Ascending aorta (tissue), 2 donors: ENCODE measurements around the gene NUDT14. TPM values are rescaled to one million over a fixed set of nuclear protein-coding genes. Genes with fewer than 3 reads are reported as not detected.

Experiments used
- DNase-seq, 2 donors: peaks; one replicate each; pipeline ENCODE4 v3.0.0-alpha.2; 2019; ENCODE audit warnings: low spot score in 2 of 2
- H3K27ac ChIP-seq, 2 donors: fragments of 200-600 bp; sonication (generic); one replicate each; pipeline ENCODE4 v1.5.1; 2016 to 2017; ENCODE audit warnings: mild to moderate bottlenecking in 1 of 2
- H3K27me3 ChIP-seq: fragments of 200-600 bp; sonication (generic); one replicate; pipeline ENCODE4 v1.5.1; 2017
- H3K36me3 ChIP-seq, 2 donors: fragments of 200-600 bp; sonication (generic); one replicate each; pipeline ENCODE4 v1.5.1; 2016
- H3K4me1 ChIP-seq, 2 donors: fragments of 200-600 bp; sonication (generic); one replicate each; pipeline ENCODE4 v1.5.1; 2016 to 2017; ENCODE audit warnings: mild to moderate bottlenecking in 1 of 2
- H3K4me3 ChIP-seq, 2 donors: fragments of 200-600 bp; sonication (generic); one replicate each; pipeline ENCODE4 v1.5.1; 2016 to 2017; ENCODE audit warnings: mild to moderate bottlenecking in 1 of 2
- H3K9me3 ChIP-seq, 2 donors: fragments of 200-600 bp; sonication (generic); one replicate each; pipeline ENCODE4 v1.5.1; 2016
- CTCF ChIP-seq, 3 experiments: fragments of 200-600 bp in 2 of 3; fragments of 450-650 bp in 1 of 3; sonication (generic) in 2 of 3; IDR thresholded peaks; one replicate each; pipeline ENCODE4 v1.5.1; 2016 to 2019; ENCODE audit warnings: antibody characterized with exemption in 3 of 3, mild to moderate bottlenecking in 1 of 3, moderate library complexity in 1 of 3
- intact Hi-C: fragments of 100-400 bp; cut with DNase I; formaldehyde crosslinking; loops from one replicate; pipeline ENCODE4 v1.15.1; 2023
- total RNA-seq: library from RNA; depleted of rRNA; stranded (reverse); fragments of >200 nt; gene quantifications from one replicate; pipeline ENCODE4 v1.1.0, GENCODE V29; 2016

The NUDT14 gene
- total RNA-seq, 1 donor from 2014 or later: 1.5 TPM

DNA sequence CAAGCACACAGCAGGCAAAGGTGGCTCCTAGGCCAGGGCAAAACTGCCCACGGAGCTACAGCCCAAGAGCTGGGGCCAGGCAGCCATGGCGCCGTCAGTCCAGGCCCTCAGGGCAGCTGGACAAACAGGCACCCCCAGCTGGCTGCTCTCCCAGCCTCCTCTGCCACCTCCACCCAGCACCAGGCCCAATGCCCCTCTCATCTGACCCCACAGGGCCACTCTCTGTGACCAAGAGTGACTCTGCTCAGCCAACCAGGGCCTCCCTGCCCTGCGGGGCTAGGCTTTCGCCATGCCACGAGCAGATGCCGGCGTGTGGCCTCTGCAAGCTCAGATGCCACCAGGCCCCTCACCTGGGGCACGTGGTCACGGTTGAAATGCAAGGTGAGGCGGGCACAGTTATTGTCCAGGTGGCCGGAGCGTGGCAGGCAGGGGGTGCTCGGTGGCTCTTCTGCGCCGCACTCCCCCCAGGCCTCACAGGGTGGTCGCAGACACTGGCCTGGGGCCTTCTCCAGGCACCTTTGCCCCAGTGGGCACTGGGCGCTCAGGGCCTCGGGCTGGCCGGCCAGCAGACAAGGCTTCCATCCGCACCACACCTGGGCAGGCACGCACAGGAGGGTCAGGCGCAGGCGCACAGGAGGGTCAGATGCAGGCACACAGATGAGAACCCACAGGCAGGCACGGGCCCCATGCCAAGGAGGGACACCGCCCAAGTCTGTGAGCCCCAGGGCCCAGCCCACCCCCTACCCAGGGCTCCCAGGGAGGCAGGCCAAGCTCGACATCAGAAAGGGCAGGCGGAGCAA lies 35.5 kb downstream of the NUDT14 start:
- Histone ChIP-seq H3K36me3 (peaks cover 0 to 26% of the 10 kb centered on the region in 2 donors), H3K27ac (no peak overlapping the region), H3K4me1 (no peaks in the 10 kb centered on the region), H3K9me3 (no peaks in the 10 kb centered on the region), H3K27me3 (no peaks in the 10 kb centered on the region), H3K4me3 (no peak overlapping the region)
- intact Hi-C loops: no loop called here
- DNase-seq: peak in 1 of 2 donors; percentile 1
- TF ChIP-seq CTCF (IDR thresholded peaks at IDR 0.05): no peak

DNA sequence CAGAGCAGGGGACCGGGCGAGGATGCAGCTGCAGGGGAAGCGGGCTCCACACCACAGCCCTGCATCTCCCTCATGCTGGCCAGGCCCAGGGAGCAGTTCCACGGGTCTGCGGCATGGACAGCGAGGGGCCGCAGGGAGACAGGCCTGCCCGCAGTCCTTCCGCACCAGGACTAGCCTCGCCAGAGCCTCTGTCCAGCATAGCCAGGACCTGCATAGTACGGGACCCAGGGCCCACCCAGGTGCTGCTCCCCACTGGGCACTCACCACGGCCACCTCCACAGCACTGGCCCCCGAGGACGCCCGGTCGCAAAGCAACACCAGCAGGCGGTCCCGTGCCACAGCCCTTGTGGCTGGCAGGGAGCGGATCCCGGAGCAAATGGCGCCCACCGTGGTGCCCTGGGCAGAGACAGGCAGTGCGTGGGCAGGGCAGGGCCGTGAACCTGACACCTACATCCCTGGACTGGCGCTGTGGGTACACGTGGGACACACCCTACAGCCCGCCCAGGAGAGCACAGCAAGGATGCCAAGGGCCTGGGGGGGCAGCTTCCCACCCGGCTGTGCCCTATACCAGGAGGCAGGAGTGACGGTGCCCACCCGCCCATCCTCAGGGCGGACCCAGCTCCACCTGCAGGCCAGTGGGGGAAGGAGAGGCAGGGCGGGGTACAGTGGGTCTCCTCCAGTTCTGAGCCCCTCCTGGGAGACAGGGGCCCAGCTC lies 36.3 kb downstream of the NUDT14 start:
- intact Hi-C loops: no loop called here
- Histone ChIP-seq H3K27me3 (no peaks in the 10 kb centered on the region), H3K4me1 (no peaks in the 10 kb centered on the region), H3K9me3 (peaks cover 3% of the 10 kb centered on the region in 2 donors), H3K4me3 (no peak overlapping the region), H3K36me3 (peaks cover 0 to 28% of the 10 kb centered on the region in 2 donors), H3K27ac (no peak overlapping the region)
- no peak for TF ChIP-seq CTCF (IDR thresholded peaks at IDR 0.05)
- DNase-seq: peak in 1 of 2 donors; percentile 7

DNA sequence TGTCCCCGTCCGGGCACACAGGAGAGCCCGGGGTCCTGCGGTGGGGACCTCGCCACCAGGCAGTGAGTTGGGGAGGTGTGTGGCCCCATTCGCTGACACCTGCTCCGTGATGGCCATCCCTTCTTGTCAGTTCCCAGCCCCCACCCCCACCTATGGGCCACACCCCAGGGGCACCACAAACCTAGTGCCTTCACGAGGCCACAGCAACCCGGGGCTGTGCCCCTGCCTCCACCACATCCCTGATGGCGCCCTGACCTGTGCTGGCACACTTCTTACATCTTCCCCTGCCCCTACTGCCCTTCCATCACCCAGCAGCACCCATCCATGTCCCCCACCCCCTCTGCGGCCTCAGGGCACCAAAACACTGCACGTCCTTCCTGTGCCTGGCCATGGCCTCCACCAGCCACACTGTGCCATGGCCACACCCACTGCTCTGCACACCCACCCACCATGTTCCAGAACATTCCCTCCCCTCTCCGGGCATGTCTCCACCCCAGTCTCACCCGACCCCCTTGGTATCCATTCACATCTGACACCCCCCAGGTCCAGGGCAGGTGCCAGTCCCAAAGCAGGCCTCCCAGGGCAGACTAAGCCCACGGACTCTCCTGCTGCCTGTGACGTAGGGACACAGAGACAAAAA lies 37.0 kb downstream of the NUDT14 start:
- intact Hi-C loops: no loop called here
- no peak for TF ChIP-seq CTCF (IDR thresholded peaks at IDR 0.05)
- peak; percentile 1 to 43 for DNase-seq
- Histone ChIP-seq H3K4me3 (no peak overlapping the region), H3K27ac (no peak overlapping the region), H3K4me1 (no peaks in the 10 kb centered on the region), H3K27me3 (no peaks in the 10 kb centered on the region), H3K9me3 (peaks cover 6 to 9% of the 10 kb centered on the region in 2 donors), H3K36me3 (peaks cover 0 to 28% of the 10 kb centered on the region in 2 donors)

- intact Hi-C loops: no loop called here
- H3K27ac ChIP-seq: no peak overlapping the region
- no peak for DNase-seq
- H3K4me3 ChIP-seq: no peak overlapping the region
- no peaks in the 10 kb centered on the region for H3K27me3 ChIP-seq
- H3K4me1 ChIP-seq: no peaks in the 10 kb centered on the region
- TF ChIP-seq CTCF (IDR thresholded peaks at IDR 0.05): no peak
- H3K36me3 ChIP-seq: peaks cover 0 to 28% of the 10 kb centered on the region in 2 donors
- peaks cover 6 to 9% of the 10 kb centered on the region in 2 donors for H3K9me3 ChIP-seq
Observed at GRCh38 chr14:105143451-105144025, 37.6 kb downstream of the NUDT14 start.

DNA sequence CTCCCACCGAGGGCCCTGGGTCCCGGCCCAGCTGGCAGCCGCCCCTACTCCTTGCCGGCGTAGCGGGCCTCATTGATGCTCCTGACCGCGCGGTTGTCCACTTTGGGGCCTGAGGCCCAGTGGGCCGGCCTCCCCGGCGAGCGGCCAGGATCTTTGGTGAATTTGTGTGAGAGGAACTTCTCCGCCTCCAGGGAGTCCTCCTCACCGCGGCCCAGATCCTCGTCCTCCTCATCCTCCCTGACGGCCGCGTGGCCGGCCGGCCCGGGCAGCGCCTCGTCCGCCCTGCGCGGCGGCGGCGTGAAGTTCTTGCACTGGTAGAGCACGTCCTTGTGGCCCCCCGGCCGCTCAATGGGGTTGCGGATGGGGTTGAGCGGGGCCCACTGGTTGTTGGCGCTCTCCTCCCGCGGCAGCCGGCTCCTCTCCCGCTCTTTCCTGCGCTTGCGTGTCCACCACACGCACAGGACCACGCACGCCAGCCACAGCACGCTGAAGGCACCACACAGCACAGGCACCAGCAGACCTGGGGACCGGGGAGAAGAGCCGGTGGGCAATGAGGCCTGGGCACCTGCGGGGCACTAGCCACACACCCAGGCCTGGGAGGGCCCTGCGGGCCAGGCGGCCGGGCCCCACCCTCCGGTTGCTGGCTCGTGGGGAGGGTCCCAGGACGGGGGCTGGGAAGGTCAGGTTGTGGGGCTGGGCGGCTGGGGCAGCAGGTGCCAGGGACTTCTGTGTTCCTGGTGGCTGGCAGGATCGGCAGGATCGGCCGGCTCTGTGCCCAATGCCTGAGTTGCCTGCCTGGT lies 38.3 kb downstream of the NUDT14 start:
- H3K4me3 ChIP-seq: no peak overlapping the region
- no peaks in the 10 kb centered on the region for H3K27me3 ChIP-seq
- no peak for TF ChIP-seq CTCF (IDR thresholded peaks at IDR 0.05)
- intact Hi-C loops: no loop called here
- peaks cover 0 to 24% of the 10 kb centered on the region in 2 donors for H3K36me3 ChIP-seq
- H3K9me3 ChIP-seq: peaks cover 6 to 9% of the 10 kb centered on the region in 2 donors
- H3K27ac ChIP-seq: no peak overlapping the region
- DNase-seq: peak in 1 of 2 donors; percentile 4
- H3K4me1 ChIP-seq: no peaks in the 10 kb centered on the region
